RWPE1 (cell line): Measurements from ENCODE around the gene LAMA3.

Experiments
- CTCF ChIA-PET: fragments of 350-600 bp; sonication (Branson Sonifier 250); formaldehyde crosslinking; extraction: SDS; loops from one replicate; lab custom pipeline; 2021; lab: Yijun Ruan, JAX
- POLR2A ChIA-PET: fragments of 400-600 bp; formaldehyde crosslinking; extraction: SDS; loops from one replicate; lab custom pipeline; 2020; ENCODE audit warnings: antibody characterized with exemption; ENCODE audit not compliant: low non-redundant PET; lab: Yijun Ruan, JAX
- DNase-seq: peaks from one replicate; pipeline ENCODE4 v3.0.0; 2012; ENCODE audit warnings: low spot score
- H3K27ac ChIP-seq: fragments of 450-650 bp; 2 replicates; pipeline ENCODE4 v1.5.1; 2017
- CTCF ChIP-seq: fragments of 450-650 bp; conservative IDR thresholded peaks from 2 replicates; pipeline ENCODE4 v1.5.1; 2017; ENCODE audit warnings: low read depth, mild to moderate bottlenecking

The LAMA3 gene

GRCh38 chr18:23842305-23842704 is 153.1 kb downstream of the LAMA3 start:
- TF ChIP-seq CTCF = no peak
- DNase-seq = no peak
- POLR2A ChIA-PET = no interaction called here
- no peak overlapping the region for H3K27ac ChIP-seq
- CTCF ChIA-PET = interaction anchor here (1.2 kb wide), 1 partner anchor 13 kb away, joined by 3 read pairs; no protein-coding TSS in a partner anchor

GRCh38 chr18:23844991-23845680 is 155.9 kb downstream of the LAMA3 start:
- POLR2A ChIA-PET = no interaction called here
- CTCF ChIA-PET = no interaction called here
- peak overlapping the region; percentile 60 for H3K27ac ChIP-seq
- no peak for TF ChIP-seq CTCF
- DNase-seq = peak; percentile 76

GRCh38 chr18:23845988-23846630 is 156.9 kb downstream of the LAMA3 start:
- ChIA-PET CTCF (interaction anchor here (0.6 kb wide), 1 partner anchor 23 kb away, joined by 3 read pairs; no protein-coding TSS in a partner anchor), POLR2A (no interaction called here)
- no peak overlapping the region for H3K27ac ChIP-seq
- no peak for TF ChIP-seq CTCF
- no peak for DNase-seq

- no peak for TF ChIP-seq CTCF
- CTCF ChIA-PET = no interaction called here
- no peak for DNase-seq
- POLR2A ChIA-PET = no interaction called here
- H3K27ac ChIP-seq = no peak overlapping the region
These were observed 158.2 kb downstream of the LAMA3 start for GRCh38 chr18:23847321-23847986.

- POLR2A ChIA-PET = no interaction called here
- CTCF ChIA-PET = no interaction called here
These were observed 159.9 kb downstream of the LAMA3 start for GRCh38 chr18:23849141-23849540.

More at GRCh38 chr18:23849141-23849540, 159.9 kb downstream of the LAMA3 start:
- no peak for TF ChIP-seq CTCF
- peak; percentile 48 for DNase-seq
- H3K27ac ChIP-seq = no peak overlapping the region
